GM19193 (cell line): ENCODE results near the gene FABP1.

Experiments
- POLR2A ChIP-seq: IDR thresholded peaks from 4 replicates; pipeline ENCODE4 v1.6.1; 2011; ENCODE audit not compliant: insufficient read depth, insufficient read length; ENCODE audit errors: extremely low read depth

Gene FABP1

DNA sequence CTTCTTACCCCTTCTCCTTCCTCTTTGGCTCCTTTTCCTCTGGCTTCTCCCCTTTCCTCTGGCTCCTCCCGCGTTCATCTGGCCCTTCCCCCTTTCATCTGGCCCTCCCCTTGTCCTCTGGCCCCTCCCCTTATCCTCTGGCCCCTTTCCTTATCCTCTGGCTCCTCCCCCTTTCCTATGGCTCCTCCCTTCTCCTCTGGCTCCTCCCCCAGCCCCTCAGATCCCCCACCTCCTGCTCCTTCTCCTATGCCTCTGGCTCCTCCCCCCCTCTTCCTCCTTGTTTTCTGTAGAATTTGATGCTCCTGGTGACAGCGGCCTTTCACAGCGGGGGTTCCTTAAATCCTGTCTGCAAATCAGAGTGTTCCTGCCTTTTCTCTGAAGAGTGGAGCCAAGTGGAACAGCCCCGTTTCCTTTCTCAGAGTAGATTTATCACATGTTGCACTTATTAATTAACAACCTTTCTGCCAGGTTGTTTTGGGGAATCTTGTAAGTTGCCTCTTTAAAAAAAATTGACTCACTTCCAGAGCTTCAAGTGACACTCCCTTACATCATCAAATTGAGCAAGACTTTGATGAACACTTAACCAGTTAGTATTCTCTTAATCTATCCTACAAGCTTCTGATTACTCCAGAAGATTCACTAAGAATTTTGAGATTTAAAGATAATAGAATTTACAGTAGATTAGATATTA lies 27.9 kb downstream of the FABP1 start:
- no peak for TF ChIP-seq POLR2A

- TF ChIP-seq POLR2A: no peak
Measured at GRCh38 chr2:88098558-88098900, 29.3 kb downstream of the FABP1 start.

DNA sequence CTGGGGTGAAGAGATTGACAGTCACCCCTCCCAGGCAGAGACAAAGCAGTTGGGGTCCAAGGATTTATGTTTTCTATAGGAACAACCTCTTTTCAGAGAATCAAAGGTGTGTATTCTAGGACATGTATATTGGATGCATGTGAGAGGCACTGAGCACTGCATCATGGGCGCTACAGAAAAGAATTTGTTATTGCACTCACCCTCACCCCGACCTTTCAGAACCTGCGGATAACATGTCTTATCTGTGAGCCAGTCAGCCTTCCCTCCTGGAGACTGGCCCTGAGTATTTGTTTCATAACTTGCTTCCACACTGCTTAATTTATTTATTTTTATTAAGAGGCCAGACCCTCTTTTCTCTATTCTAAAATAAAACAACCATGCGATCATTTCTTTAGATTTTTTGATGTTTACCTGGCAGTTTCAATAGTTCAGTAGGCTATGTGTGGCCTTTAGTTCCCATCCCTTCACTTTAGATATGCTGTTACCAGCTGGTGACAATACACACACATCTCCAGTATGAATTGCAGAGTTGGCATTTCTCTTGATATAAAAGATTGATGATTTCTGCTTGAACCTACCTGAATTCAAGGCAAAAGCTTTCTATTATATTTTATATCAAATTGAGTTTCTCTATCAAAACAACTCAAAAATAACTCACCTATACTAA lies 29.8 kb downstream of the FABP1 start:
- TF ChIP-seq POLR2A: no peak

DNA sequence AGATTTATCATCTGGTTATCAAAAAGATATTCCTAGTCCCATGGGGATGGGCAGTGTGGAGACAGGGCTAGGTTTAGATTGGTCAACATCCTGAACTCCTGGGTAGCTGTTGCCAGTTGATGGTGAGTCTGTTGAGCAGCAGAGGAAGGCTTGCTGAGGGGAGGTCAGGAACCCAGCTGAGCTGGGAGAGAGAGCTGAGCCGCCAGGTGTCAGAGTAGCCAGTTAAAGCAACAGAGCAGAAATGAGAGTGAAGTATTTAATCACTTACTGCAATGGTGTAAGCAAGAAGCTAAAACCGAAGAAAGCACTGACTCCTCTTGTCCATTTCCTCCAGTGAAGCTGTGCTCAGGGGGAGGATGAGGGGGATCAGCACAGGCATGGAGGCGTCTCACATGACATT lies 30.7 kb downstream of the FABP1 start:
- TF ChIP-seq POLR2A: no peak

GRCh38 chr2:88096708-88097107 lies 31.2 kb downstream of the FABP1 start:
- no peak for TF ChIP-seq POLR2A

- TF ChIP-seq POLR2A: no peak
Measured at GRCh38 chr2:88095022-88095421, 32.8 kb downstream of the FABP1 start.

GRCh38 chr2:88092773-88093172 lies 35.1 kb downstream of the FABP1 start:
- TF ChIP-seq POLR2A: no peak

DNA sequence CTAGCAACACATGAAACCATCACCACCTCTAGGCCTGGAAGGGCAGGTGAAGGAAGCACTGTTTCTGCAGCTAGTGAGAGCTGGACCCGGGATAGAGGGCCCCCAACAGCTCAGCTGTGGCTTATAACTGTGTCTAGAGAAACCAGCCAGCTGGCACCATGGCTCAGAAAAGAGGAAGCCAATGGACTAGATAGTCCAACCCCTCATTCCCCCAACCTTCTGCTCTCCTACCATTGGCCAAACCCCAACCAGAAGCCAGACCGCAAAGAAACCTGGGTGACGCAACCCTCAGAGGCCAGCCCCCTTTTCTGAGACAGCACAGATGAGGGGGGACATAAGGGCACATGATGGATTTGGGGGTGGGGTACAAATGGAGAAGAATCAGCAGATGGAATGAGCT lies 35.9 kb downstream of the FABP1 start:
- TF ChIP-seq POLR2A: no peak

DNA sequence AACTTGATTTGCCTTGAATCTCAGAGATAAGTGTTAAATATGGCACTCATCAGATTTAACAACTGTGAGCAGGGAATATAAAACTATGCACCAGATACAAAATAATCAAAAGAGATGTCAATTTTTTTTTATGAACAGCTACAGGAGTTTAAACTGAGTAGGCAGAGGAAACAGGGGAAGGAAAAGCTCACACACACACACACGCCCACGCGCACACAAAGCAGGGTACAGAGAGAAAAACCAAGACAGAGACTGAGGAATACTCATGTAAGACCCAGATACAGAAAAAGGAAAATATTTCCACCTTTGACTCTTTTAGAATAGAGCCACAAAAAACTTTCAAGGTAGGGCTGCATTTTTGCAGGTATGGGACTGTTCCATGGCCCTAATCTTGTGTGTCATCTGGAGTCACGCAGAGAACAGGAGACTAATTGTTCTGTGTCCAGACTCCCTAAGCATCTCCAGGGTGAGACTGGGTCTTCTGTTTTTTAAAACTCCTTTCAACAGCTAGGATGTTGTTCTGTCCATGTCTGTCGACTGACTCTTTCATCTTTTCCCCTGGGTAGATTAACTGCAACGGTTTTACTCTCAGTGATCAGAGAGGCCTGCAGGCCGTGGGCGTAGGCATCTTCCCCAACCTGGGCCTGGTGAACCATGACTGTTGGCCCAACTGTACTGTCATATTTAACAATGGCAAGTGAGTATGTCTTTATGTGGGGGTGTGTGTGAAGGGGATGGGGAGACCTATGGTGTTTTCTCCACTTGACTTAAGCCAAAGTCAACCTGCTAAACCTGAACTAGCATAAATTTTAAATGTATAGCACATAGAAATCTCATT lies 37.2 kb downstream of the FABP1 start:
- no peak for TF ChIP-seq POLR2A

- TF ChIP-seq POLR2A: no peak
Measured at GRCh38 chr2:88088999-88089398, 38.9 kb downstream of the FABP1 start.

DNA sequence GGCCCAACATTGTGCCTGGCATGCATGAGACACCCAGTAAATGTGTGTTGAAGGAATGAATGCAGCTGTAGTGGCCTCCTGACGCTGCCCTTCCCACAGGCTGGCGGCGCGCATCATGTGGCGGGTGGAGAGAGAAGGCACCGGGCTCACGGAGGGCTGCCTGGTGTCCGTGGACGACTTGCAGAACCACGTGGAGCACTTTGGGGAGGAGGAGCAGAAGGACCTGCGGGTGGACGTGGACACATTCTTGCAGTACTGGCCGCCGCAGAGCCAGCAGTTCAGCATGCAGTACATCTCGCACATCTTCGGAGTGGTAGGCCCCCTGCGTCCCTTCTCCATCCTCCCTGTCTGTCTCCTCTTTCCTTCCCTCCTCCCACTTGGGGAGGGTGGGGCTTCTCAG lies 40.1 kb downstream of the FABP1 start:
- TF ChIP-seq POLR2A: no peak

DNA sequence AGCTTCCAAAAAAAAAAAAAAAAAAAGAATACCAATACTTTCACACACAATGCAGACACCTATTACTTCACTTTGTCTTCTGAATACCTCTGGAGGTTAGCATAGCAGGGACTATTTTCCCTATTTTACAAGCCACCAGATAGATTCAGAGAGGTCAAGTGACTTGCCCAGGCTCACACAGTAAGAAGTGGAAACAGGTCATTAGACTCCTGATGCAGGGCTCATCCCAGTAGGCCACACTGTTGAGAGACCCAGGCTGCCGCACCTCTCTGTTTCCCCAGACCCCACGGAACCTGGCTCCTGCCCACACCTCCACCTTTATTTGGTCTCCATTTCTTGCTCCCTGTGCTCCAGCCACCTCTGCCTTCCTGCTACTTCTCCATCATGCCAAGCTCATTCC lies 40.8 kb downstream of the FABP1 start:
- TF ChIP-seq POLR2A: no peak

DNA sequence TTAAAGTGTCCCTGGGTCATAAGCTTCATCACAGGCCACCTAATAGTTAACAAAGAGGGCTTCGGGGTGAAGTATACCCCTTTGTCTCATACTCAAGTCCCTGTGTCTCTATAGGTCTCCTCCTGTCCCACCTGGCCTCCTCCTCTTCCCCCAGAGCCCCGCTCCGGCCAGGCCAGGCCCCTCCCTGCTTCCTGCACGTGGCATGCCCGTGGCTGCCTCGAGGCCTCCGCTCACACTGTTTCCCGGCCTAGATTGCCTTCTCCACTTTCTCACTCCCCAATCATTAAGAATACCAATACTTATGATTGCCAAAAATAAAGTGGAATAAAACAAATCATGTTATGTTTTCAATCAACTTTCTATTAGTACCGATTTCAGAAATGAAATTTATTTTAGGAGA lies 41.5 kb downstream of the FABP1 start:
- TF ChIP-seq POLR2A: no peak

DNA sequence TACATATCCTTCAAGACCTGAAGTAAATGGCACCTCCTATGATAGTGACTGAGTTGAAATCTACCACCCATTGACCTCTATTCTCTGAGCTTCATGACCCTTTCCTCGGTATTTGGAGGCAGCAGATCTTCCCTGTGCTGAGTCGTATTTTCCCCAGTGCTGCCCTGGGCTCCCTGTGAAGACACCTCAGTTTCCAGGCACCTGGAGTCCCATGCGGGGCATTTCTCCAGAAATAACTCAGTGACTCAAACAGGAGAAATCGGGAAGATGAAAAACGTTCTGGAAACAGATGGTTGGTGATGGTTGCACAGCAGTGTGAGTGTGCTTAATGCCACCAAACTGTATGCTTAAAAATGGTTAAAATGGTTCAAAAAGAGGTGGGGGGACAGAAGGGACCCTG lies 42.3 kb downstream of the FABP1 start:
- no peak for TF ChIP-seq POLR2A

- no peak for TF ChIP-seq POLR2A
Measured at GRCh38 chr2:88085099-88085498, 42.8 kb downstream of the FABP1 start.

DNA sequence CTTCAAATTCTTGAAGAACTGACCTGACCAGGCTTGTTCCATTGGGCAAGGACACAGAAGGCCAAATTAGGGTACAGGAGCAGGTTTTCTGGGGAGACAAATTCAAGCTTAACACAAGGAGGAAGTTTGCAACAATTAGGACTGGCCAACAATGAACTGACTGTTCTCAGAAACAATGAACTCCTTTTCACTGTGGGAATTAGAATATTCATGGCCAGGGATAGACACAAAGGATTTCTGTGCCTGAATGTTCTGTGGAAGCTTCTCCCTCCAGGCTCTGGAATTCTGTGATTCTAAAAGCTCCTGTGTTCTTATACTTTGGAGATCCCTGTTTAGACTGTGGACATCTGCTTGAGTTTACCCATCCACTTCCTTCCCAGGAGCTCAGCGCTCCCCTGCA lies 45.1 kb downstream of the FABP1 start:
- TF ChIP-seq POLR2A: no peak
